Activated CD4-positive, CD25-positive, alpha-beta regulatory T cell treated with anti-CD3 and anti-CD28 coated beads, Interleukin-2, amount 50 U/mL, for 24 hours (primary cell): ENCODE results near the gene TMEM134.
"Not testable (repeated sequence)": the region's sequence is repeated elsewhere in the genome, so short reads cannot be mapped to it uniquely, and the experiment has no call there.

ENCODE experiments used
- ATAC-seq, 2 donors: fragments of 150-1000 bp; cut with Tn5 transposase; one replicate each; pipeline ENCODE4 v1.10.0; 2021; ENCODE audit warnings: mild to moderate bottlenecking in 1 of 2, moderate library complexity in 1 of 2

The TMEM134 gene

GRCh38 chr11:67468759-67469507, at the start of gene TMEM134:
Gene TMEM134, minus strand, starts transcription at chr11:67469251. Its CDS starts 59 bp downstream, at chr11:67469192.
- peak; percentile 83 to 85 for ATAC-seq

GRCh38 chr11:67517784-67518552, 48.9 kb upstream of the TMEM134 start:
- no peak for ATAC-seq

- no peak for ATAC-seq
These were observed 47.8 kb upstream of the TMEM134 start for GRCh38 chr11:67516806-67517205.

DNA sequence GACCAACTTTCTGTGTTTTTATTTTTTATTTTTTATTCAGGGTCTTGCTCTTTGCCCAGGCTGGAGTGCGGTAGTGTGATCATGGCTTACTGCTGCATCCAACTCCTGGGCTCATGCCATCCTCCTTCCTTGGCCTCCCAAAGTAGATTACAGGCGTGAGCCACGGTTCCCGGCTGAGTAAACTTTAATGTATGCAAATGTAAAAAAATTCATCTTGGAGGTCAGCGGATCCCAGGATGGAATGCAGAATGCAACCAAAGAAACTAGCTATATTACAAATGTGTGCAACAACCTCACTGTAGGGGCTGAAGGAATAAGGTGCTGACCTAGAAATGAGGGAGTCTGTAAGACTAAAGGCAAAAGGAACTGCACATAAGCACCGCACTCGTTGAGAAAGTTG, 45.1 kb upstream of the TMEM134 start:
- ATAC-seq, result no peak

DNA sequence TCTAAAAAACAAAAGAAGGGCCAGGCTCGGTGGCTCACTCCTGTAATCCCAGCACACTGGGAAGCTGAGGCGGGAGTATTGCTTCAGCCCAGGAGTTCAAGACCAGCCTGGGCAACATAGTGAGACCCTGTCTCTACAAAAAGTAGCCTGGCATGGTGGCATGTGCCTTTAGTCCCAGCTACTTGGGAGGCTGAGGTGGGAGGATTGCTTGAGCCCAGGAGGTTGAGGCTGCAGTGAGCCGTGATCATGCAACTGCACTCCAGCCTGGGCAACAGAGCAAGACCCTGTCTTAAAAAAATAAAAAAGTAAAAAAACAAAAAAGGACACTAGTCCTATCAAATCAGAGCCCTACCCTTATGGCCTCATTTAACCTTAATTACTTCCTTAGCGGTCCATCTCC, 42.5 kb upstream of the TMEM134 start:
- ATAC-seq, result not testable (repeated sequence)

DNA sequence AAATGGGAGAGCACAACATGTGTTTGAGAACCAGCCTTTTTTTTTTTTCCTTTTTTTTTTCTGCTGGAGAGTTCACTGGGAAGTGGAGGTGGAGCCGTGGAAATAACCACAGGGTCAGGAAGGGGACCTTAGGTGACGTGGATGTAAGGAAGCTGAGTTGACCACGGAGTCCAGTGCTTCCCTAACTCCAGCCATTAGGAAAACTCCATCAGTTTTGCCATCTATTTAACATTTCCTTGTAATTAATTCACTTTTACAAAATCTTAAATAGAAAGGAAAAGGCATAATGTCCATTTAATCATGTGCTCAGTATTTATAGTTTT, 40.9 kb upstream of the TMEM134 start:
- no peak for ATAC-seq

- peak; percentile 32 to 42 for ATAC-seq
These were observed 39.6 kb upstream of the TMEM134 start for GRCh38 chr11:67508486-67509121.

DNA sequence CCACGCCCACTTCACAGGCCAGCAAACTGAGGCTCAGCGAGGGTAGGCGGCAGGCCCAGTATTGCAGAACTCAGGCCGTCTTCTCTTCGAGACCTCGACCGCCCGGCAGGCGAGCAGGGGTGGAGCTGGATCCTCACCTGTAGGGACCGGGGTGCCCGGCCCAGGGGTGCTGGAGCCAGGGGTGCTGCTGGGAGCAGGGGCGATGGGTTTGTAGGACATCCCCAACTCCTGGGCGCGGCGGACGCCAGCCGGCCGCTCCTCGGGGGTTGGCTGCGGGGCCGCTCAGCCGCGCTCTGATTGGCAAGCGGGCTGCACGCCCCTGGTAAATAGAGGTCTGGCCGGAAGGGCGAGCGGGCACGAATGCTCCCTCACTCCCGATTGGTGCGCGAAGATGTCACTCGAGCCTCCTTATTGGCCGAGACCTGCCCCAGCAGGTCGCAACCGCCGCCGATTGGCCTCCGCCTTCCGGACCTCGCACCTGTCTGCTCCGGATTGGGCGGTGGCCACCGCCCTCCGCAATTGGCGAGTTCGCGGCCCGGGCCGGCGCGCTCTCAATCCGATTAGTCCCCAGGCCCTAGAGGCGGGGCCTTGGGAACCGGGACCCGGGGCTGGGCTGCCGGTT, 38.9 kb upstream of the TMEM134 start, which contains the start of gene CDK2AP2:
CDK2AP2 (minus strand) TSS at position 299 of the 622 bp plus-strand sequence; CDS start at position 219, 80 bp downstream.
- ATAC-seq, result peak; percentile 78

DNA sequence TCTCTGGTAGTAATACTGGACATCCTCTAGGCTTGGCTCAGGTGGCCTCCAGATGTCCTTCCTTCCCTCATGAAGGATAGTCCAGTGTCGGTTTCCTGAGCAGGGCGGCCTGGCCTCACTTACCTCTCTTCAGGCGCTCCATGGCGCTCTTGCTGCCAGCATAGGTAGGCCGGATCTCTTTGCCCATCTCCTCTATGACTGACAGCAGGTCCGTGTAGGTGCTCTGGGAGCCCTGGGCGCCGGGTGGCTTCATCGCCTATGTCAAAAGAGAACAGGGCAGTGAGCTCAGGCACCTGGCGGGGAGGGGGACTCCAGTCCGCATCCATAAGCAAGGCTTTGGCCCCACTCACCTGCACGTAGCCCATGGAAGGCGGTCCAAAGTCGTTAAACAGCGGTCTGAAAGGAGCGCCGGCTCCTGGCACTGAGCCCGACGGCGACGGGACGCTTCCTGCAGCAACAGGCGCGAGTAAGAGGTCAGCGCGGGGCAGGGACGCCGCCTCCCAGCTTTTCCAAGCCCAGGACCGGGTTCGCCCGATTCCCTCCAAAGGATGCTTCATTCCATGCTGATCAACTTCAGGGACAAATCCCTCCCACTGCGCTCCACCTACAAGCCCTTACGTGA, 38.3 kb upstream of the TMEM134 start:
- no peak for ATAC-seq

GRCh38 chr11:67506426-67507051, 37.5 kb upstream of the TMEM134 start:
- ATAC-seq, result no peak

DNA sequence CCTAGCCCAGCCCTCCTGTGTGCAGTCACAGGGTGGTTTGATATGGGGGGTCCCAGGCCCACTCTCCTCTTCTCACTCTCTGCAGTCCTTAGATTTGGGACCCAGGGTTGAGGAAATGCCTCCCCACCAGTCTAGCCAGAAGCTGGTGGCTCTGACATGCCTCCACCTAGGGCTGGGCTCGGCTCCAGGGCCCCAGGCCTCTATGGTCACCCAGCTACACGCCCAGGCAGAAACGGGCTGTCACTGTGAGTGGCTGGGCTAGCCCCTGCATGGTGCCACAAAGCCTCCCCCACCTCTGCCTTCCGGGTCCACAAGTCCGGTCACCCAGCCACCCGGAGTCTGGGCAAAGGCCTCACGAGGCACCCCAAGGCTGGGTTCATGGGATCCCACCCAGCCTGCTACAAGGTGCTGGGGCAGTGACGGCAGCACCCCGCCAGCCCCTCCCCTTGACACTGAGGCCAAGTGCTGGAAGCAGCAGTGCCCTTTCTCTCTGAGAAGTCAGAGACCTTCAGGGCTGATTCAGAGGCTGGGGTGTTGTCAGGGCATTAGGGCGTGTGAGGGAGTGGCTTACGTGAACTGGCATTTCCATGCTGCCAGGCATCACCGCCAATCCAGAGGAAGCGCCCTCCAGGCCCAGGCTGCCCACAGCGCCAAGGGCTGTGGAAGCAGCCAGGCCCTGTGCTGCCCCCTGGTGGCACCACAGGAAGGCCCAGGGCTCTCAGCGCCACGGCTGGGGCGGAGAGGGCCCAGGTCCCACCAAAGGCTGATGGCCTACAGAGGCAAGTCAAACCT, 36.8 kb upstream of the TMEM134 start:
- peak; percentile 59 to 60 for ATAC-seq

GRCh38 chr11:67504950-67505581, 36.0 kb upstream of the TMEM134 start, which contains the start of gene PITPNM1:
Gene PITPNM1, minus strand, starts transcription at chr11:67505363. Its CDS starts 1,183 bp downstream, at chr11:67504180.
- no peak for ATAC-seq

DNA sequence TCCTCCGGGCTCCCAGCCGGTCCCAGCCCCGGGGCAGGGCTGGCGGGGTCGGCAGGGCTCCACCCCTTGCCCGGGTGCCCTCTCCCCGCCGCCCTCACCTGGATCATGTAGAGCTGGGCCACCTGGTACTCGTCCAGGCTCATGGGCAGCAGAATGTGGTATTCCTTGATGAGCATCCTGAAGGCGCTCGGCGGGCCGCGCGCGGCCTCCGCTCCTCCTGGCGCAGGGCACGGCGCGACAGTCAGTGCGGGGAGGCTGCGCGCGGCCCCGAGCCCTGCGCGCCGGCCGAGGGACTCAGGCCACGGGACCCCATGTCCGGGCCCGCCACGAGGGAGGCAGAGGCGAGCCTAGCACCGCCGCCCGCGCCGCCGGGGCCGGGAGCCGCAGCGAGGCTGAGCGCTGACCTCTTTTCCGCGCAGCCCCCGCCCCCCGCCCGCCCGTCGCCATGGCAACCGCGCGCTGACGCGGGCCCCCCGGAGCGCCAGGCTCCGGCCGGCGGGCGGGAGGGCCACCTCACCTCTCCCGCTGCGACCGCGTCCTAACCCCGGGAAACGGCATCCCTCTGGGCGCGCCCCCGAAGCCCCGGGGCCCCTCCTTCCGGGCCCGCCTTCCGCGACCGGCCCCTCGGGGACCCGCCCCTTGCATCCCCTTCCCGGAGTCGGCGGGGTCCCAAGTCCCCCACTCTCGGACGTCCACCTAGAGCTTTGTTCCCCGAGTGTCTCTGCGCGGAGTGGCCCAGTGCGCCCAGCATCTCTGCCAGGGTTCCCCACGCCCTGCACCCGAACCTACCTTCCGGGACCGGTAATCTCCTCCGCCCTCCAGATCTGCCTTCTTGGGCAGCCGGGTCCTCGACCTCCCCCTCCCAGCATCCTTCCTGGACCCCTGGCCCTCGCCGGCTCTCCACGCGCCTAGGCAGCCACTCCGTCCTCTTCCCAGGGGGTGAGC, 35.2 kb upstream of the TMEM134 start:
- ATAC-seq, result no peak

DNA sequence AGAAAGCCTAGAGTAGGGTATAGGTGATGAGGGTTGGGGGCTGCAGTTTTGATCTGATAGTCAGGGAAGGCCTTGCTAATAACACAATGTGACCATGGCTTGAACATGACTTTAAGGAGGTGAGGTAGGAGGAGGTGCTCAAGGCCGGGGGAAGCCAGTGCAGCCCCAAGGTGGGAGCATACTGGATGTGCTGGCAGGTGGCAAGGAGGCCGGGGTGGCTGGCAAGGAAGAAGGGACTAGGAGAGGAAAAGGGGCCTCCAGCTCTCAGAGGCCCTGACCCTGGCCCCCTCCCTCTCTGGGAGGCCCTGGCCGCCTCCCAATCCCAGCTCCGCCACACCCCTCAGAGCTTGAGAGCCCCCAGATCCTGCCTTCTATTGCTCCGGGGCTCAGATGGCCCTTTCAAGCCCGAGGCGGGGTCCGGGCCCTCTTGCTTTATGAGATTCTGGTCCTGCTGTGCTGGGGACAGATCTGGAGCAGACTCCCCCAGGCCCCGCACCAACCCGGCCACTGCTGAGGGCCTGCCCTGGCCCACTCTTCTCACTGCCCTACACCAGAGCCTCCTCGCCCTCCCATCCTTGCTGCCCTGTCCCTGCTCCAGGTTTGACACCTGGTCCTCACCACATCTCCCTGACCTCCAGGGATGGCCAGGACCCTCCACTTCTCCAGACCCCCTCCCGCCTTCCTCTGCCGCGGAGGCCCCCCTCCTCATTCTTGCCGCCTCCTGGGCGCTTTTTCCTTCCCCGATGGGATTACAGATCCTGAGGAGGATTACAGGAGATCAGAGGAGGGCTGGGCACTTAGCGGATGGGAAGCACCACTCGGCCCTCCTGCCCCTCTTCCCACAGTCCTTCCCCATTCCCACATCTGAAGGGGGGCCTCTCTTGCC, 34.3 kb upstream of the TMEM134 start:
- ATAC-seq, result no peak

- no peak for ATAC-seq
These were observed 33.4 kb upstream of the TMEM134 start for GRCh38 chr11:67502328-67502979.

DNA sequence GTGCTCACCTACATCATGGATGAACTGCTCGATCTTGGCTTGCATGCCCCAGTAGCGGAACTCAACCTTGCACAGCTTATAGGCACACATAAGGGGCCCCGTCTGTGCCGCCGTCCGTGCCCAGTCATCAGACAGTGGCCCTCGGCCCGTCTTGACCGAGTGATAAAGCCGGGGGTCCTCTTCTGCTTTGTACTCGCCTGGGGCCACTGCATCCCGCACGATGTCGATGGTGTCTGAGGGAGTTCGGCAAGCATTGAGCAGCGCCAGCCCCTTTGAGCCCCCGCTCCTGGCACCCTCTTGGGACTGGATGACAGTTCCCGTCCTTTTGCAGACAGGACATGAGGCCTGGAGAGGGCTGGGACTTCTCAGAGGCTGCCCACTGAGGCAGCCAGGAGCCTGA, 32.8 kb upstream of the TMEM134 start:
- ATAC-seq, result no peak

- no peak for ATAC-seq
These were observed 32.0 kb upstream of the TMEM134 start for GRCh38 chr11:67500831-67501715.
